ENCODE data around the gene PAOX. TPM values are rescaled to one million over a fixed set of nuclear protein-coding genes. Genes with fewer than 3 reads are reported as not detected.

PAOX gene
- polyA plus RNA-seq, 2 of the 4 experiments (the other 2 are of a cell fraction): 1.6 to 2.3 TPM

DNA sequence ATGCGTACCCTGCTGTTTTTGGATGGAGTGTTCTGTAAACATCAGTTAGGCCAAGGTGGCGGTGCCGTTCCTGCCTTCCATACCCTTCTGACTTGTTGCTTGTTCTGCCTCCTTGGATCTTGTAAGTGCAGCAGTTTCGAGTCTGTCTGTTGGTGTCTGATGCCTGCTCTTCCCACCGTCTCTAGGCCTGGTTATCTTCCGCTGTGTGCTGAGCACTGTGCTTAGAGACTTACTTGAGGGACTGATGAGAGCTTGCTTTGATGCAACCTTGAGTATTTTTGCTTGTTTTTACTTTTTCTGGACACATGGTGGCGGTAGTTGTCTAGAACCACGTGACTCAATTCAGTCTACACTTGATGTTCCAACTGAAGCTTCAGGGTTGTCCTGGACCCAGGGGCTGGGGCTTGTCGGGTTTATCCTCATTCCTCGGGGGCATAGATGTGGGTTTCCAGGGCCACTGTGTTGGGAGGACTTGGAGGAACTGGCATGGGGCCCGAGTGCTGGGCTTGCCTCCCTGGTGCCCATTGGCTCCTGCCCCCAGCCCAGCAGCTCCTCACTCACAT lies 59.7 kb downstream of the PAOX start:
- WGBS (ENCODE audit: missing lambda C conversion rate): 52% methylated on average over 11 of the region's 11 CpGs
- DNase-seq (ENCODE audit: low read depth in 1 of 2, low spot score in 1 of 2) (peak in 1 of 2 experiments; percentile 40), ATAC-seq (peak; percentile 26 to 62; a peak in 3 of 6 replicates), FAIRE-seq (no peak)
- H3K4me3 ChIP-seq: no peak overlapping the region
- H3K4me1 ChIP-seq: no peaks in the 10 kb centered on the region
- peak in 1 of 2 experiments; percentile 24; a peak in 1 of 5 replicates for TF ChIP-seq RAD21 (conservative IDR thresholded peaks at IDR 0.05 in 1 of 2, IDR thresholded peaks at IDR 0.05 in 1 of 2)
- TF ChIP-seq RFX5 (IDR thresholded peaks at IDR 0.05): no peak
- no peak for TF ChIP-seq RNF2 (IDR thresholded peaks at IDR 0.05; ENCODE audit: borderline replicate concordance, low read depth)
- TF ChIP-seq CBX2 (IDR thresholded peaks at IDR 0.05; ENCODE audit: borderline replicate concordance, low read depth): no peak
- TF ChIP-seq TP53 (CRISPR knock-in tag; IDR thresholded peaks at IDR 0.05): no peak
- TF ChIP-seq FOSB (CRISPR knock-in tag; IDR thresholded peaks at IDR 0.05): no peak
- no peak for TF ChIP-seq SREBF2 (IDR thresholded peaks at IDR 0.05)
- no peak for TF ChIP-seq MAFK (IDR thresholded peaks at IDR 0.05; ENCODE audit: partially characterized antibody)
- no peak for TF ChIP-seq JUN (IDR thresholded peaks at IDR 0.05)
- TF ChIP-seq, protein P1, sequence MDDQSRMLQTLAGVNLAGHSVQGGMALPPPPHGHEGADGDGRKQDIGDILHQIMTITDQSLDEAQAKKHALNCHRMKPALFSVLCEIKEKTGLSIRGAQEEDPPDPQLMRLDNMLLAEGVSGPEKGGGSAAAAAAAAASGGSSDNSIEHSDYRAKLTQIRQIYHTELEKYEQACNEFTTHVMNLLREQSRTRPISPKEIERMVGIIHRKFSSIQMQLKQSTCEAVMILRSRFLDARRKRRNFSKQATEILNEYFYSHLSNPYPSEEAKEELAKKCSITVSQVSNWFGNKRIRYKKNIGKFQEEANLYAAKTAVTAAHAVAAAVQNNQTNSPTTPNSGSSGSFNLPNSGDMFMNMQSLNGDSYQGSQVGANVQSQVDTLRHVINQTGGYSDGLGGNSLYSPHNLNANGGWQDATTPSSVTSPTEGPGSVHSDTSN (IDR thresholded peaks at IDR 0.05): no peak
- TF ChIP-seq MYC (IDR thresholded peaks at IDR 0.05; ENCODE audit: borderline replicate concordance, low read length): no peak
- TF ChIP-seq, protein P2, sequence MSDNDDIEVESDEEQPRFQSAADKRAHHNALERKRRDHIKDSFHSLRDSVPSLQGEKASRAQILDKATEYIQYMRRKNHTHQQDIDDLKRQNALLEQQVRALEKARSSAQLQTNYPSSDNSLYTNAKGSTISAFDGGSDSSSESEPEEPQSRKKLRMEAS (IDR thresholded peaks at IDR 0.05): 0 out of 2 replicates have a peak, but pooled peaks have one; percentile 31
- TF ChIP-seq HDAC2 (IDR thresholded peaks at IDR 0.05): no peak
- no peak for TF ChIP-seq ZNF302 (CRISPR knock-in tag; IDR thresholded peaks at IDR 0.05)
- TF ChIP-seq, protein P3, sequence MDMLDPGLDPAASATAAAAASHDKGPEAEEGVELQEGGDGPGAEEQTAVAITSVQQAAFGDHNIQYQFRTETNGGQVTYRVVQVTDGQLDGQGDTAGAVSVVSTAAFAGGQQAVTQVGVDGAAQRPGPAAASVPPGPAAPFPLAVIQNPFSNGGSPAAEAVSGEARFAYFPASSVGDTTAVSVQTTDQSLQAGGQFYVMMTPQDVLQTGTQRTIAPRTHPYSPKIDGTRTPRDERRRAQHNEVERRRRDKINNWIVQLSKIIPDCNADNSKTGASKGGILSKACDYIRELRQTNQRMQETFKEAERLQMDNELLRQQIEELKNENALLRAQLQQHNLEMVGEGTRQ (IDR thresholded peaks at IDR 0.05): peak; percentile 82
- TF ChIP-seq NFE2L2 (conservative IDR thresholded peaks at IDR 0.05; ENCODE audit: low read length): no peak
- no peak for TF ChIP-seq FOSL2 (IDR thresholded peaks at IDR 0.05)
- no peak for TF ChIP-seq FOSL2 (CRISPR knock-in tag; IDR thresholded peaks at IDR 0.05)
- no peak for TF ChIP-seq RCOR1 (IDR thresholded peaks at IDR 0.05; ENCODE audit: low read depth, low read length)
- TF ChIP-seq FOXS1 (CRISPR knock-in tag; IDR thresholded peaks at IDR 0.05): no peak
- no peak for TF ChIP-seq MAZ (IDR thresholded peaks at IDR 0.05; ENCODE audit: borderline replicate concordance, low read depth, low read length)
- TF ChIP-seq, protein P4, sequence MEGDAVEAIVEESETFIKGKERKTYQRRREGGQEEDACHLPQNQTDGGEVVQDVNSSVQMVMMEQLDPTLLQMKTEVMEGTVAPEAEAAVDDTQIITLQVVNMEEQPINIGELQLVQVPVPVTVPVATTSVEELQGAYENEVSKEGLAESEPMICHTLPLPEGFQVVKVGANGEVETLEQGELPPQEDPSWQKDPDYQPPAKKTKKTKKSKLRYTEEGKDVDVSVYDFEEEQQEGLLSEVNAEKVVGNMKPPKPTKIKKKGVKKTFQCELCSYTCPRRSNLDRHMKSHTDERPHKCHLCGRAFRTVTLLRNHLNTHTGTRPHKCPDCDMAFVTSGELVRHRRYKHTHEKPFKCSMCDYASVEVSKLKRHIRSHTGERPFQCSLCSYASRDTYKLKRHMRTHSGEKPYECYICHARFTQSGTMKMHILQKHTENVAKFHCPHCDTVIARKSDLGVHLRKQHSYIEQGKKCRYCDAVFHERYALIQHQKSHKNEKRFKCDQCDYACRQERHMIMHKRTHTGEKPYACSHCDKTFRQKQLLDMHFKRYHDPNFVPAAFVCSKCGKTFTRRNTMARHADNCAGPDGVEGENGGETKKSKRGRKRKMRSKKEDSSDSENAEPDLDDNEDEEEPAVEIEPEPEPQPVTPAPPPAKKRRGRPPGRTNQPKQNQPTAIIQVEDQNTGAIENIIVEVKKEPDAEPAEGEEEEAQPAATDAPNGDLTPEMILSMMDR (IDR thresholded peaks at IDR 0.05): 0 out of 3 replicates have a peak, but pooled peaks have one; percentile 5
- ChIA-PET CTCF (interaction anchor here (1.1 to 2.1 kb wide), 4 partner anchors 18 to 150 kb away, joined by 3 to 10 read pairs (median 5); no protein-coding TSS in a partner anchor), POLR2A (no interaction called here)
- peaks cover 3% of the 10 kb centered on the region; the same call in 1 of the 3 replicates for H3K9me3 ChIP-seq
- no peak overlapping the region for H3K27ac ChIP-seq
- no peak overlapping the region for H3K4me2 ChIP-seq

All from A549 (cell line).